Measurements from ENCODE around the gene ZBTB25. TPM values are rescaled to one million over a fixed set of nuclear protein-coding genes. Genes with fewer than 3 reads are reported as not detected.

ZBTB25 gene
- total RNA-seq, 6 donors from 2014 or later: 5.9 to 31.4 (median 10.3) TPM

DNA sequence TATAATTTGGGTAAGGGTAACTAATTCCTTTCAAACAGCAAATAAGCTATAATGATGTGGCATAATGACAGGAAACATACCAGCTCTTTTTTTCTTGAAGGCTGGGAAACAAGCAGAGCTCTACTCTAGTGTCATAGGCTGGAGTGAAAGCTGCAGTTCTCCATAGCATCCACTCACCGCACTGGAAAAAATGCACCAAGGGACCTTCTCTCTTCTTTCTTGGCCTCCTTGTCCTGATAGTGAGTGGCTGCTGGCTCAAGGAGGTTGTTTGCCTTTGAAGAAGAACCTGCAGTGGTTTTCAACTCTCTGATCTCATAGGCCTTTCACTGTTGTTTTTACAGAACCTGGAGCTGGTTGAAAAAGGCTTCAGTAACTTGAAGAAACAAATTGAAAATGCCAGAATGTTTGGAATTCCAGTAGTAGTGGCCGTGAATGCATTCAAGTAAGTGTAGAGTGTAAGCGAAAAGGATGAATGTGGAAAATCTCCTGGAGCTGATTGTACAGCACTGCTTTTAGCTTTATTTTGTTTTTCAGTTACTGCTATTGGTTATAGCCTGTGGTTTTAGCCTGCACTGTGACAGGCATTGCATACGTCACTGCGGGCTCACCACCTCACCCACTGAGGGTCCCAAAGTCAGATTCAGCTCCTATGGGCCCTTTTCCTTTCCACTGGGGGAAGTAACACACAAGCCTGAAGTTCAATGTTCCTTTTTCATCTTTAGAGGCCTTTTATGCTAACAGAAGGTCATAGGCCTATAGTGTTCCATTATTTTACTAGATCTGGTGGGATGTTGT, 55.6 kb downstream of the ZBTB25 start:
- DNase-seq (no peak), ATAC-seq (ENCODE audit: low FRiP score in 2 of 2) (no peak)
- 79 to 80% methylated on average over 5 of the region's 5 CpGs for WGBS, 2 donors
- Histone ChIP-seq H3K4me1 (no peaks in the 10 kb centered on the region), H3K27me3 (no peaks in the 10 kb centered on the region), H3K36me3 (peaks cover 0 to 65% (median 17%) of the 10 kb centered on the region in 4 donors), H3K4me3 (no peak overlapping the region), H3K9me3 (no peaks in the 10 kb centered on the region), H3K27ac (no peak overlapping the region)
- TF ChIP-seq POLR2AphosphoS5 (IDR thresholded peaks at IDR 0.05): no peak
- TF ChIP-seq POLR2A (IDR thresholded peaks at IDR 0.05): no peak
- no peak for TF ChIP-seq EP300 (IDR thresholded peaks at IDR 0.05)
- TF ChIP-seq, protein P1, sequence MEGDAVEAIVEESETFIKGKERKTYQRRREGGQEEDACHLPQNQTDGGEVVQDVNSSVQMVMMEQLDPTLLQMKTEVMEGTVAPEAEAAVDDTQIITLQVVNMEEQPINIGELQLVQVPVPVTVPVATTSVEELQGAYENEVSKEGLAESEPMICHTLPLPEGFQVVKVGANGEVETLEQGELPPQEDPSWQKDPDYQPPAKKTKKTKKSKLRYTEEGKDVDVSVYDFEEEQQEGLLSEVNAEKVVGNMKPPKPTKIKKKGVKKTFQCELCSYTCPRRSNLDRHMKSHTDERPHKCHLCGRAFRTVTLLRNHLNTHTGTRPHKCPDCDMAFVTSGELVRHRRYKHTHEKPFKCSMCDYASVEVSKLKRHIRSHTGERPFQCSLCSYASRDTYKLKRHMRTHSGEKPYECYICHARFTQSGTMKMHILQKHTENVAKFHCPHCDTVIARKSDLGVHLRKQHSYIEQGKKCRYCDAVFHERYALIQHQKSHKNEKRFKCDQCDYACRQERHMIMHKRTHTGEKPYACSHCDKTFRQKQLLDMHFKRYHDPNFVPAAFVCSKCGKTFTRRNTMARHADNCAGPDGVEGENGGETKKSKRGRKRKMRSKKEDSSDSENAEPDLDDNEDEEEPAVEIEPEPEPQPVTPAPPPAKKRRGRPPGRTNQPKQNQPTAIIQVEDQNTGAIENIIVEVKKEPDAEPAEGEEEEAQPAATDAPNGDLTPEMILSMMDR (IDR thresholded peaks at IDR 0.05): no peak

DNA sequence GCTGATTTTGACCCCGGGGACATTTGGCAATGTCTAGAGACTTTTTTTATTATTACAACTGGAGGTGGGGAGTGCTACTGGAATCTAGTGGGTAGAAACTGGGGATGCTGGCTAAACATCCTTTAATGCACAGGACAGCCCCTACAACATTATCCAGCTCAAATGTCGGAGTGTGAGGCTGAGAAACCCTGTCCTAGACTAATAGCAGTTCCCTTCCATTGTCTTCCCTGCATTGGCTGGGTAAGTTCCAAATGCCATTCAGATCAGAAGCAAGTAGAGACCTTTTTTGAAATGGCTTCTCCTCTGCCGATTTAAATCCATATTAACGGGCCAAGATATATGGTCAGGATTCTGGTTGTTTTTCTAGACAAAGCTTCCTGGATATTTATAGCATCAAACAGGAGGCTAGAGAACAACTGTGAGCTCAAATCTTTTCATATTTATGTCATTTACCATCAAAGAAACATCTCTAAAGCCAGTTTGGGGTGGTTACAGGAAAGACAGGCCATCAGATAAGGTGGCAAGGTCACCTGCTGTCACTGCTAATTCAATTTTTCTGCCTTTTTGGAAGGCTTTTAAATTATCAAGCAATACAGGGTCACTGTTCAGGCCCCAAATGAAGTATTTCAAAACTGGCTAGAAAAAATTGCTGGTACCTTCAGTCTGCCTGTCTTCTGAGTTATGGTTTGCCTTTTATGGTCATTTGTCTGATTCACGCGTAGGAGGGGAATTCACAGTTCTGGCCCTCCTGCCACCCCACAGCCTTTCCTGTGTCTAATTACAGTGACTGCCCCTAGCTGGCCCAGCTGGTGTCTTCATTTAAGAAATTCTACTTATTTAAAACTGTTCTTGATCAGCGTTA, 58.4 kb downstream of the ZBTB25 start:
- Histone ChIP-seq H3K36me3 (peaks cover 0 to 63% (median 19%) of the 10 kb centered on the region in 4 donors), H3K9me3 (no peaks in the 10 kb centered on the region), H3K4me1 (no peaks in the 10 kb centered on the region), H3K4me3 (no peak overlapping the region), H3K27me3 (no peaks in the 10 kb centered on the region), H3K27ac (peak overlapping the region in 1 of 4 donors; percentile 30)
- ATAC-seq (ENCODE audit: low FRiP score in 2 of 2) (no peak), DNase-seq (no peak)
- WGBS, 2 donors: 77 to 90% methylated on average over 7 of the region's 7 CpGs
- no peak for TF ChIP-seq POLR2A (IDR thresholded peaks at IDR 0.05)
- no peak for TF ChIP-seq EP300 (IDR thresholded peaks at IDR 0.05)
- TF ChIP-seq, protein P1 (IDR thresholded peaks at IDR 0.05): no peak
- TF ChIP-seq POLR2AphosphoS5 (IDR thresholded peaks at IDR 0.05): no peak

DNA sequence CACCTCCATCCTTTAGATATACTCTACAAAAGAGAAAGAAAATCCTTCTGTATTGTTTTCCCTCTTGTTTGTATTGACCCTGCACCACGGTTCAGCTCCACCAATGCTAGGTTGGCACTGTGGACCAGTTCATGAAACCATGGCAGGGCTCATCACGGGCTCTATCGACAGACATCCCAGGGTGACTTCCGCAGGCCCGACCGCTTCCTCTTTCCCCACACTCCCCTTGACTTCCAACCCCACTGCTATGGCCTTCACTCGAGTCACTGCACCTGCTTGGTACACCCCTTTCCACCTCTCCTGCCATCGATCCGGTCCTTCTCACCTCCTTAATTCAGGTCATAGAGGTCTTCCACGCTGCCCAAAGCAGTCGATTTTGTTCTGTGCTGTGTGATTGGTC, 59.5 kb downstream of the ZBTB25 start:
- no peak for DNase-seq
- Histone ChIP-seq H3K4me3 (no peak overlapping the region), H3K27ac (no peak overlapping the region), H3K9me3 (no peaks in the 10 kb centered on the region), H3K4me1 (no peaks in the 10 kb centered on the region), H3K27me3 (no peaks in the 10 kb centered on the region), H3K36me3 (peaks cover 0 to 62% (median 11%) of the 10 kb centered on the region in 4 donors)
- TF ChIP-seq POLR2A (IDR thresholded peaks at IDR 0.05): no peak
- TF ChIP-seq, protein P1 (IDR thresholded peaks at IDR 0.05): no peak
- TF ChIP-seq POLR2AphosphoS5 (IDR thresholded peaks at IDR 0.05): no peak
- no peak for TF ChIP-seq EP300 (IDR thresholded peaks at IDR 0.05)
- ATAC-seq (ENCODE audit: low FRiP score in 2 of 2): no peak
- 79 to 93% methylated on average over 11 of the region's 11 CpGs for WGBS, 2 donors

DNA sequence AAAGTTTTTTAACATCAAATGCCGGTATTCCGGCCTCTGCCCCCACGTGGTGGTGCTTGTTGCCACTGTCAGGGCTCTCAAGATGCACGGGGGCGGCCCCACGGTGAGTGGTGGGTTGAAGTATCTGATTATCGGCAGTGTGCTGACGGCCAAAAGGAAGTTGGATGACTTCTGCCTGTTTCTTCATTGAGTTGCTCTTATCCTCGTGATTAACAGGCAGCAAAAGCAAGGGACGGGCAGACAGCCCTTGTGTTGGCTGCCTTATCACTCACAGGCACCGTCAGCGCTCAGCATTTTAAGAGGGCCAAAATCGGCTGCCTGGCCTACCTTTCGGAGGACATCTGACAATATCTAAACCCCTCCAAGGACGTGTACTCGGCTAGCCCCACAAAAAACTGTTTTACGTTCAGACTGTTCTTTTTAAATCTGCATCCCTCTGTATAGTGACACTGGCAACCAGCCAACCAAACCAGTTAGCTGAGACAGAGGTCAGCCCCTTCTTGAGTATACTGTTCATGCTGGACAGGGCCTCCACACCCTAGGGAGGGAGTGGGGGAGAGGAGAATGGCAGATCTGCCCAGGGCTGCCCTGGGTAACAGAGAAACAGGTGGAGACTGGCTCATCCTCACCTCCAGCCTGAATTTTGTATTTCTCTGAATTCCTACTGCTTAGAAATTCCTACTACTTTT, 61.2 kb downstream of the ZBTB25 start:
- H3K4me3 ChIP-seq: no peak overlapping the region
- WGBS, 2 donors: 68 to 74% methylated on average over 16 to 17 of the region's 17 CpGs
- H3K9me3 ChIP-seq: no peaks in the 10 kb centered on the region
- peak overlapping the region in 1 of 4 donors; percentile 0 for H3K27ac ChIP-seq
- peaks cover 0 to 50% (median 7%) of the 10 kb centered on the region in 4 donors for H3K36me3 ChIP-seq
- peak in 1 of 2 donors; percentile 30 for DNase-seq
- TF ChIP-seq POLR2AphosphoS5 (IDR thresholded peaks at IDR 0.05) (no peak), POLR2A (IDR thresholded peaks at IDR 0.05) (no peak), EP300 (IDR thresholded peaks at IDR 0.05) (no peak)
- TF ChIP-seq, protein P1 (IDR thresholded peaks at IDR 0.05): no peak
- no peaks in the 10 kb centered on the region for H3K4me1 ChIP-seq
- H3K27me3 ChIP-seq: no peaks in the 10 kb centered on the region
- ATAC-seq (ENCODE audit: low FRiP score in 2 of 2): no peak

Measured in upper lobe of left lung (tissue), 6 donors.